Ovary (tissue), 9 donors: ENCODE data around the gene NDC80. TPM values are rescaled to one million over a fixed set of nuclear protein-coding genes. Genes with fewer than 3 reads are reported as not detected.
A peak's percentile ranks its signal among the peaks of the same experiment; 100 is the strongest.

Experiments used
- DNase-seq, 5 donors: peaks; one replicate each; pipeline ENCODE4 v3.0.0-alpha.2; 2019 to 2020
- H3K27ac ChIP-seq, 2 donors: fragments of 200-600 bp; one replicate each; pipeline versions ENCODE4 v1.5.1 to v1.8.0; 2019 to 2022
- H3K27me3 ChIP-seq: fragments of 200-600 bp; one replicate; pipeline ENCODE4 v1.8.0; 2022
- H3K36me3 ChIP-seq: fragments of 200-600 bp; sonication (generic); one replicate; pipeline ENCODE4 v1.5.1; 2019
- H3K4me1 ChIP-seq: one replicate; pipeline ENCODE4 v1.8.1; 2013; ENCODE audit warnings: mild to moderate bottlenecking, moderate library complexity; ENCODE audit not compliant: insufficient read depth
- H3K4me3 ChIP-seq: fragments of 200-600 bp; sonication (generic); one replicate; pipeline ENCODE4 v1.5.1; 2017
- H3K9me3 ChIP-seq, 2 donors: fragments of 200-600 bp in 1 of 2; sonication (generic) in 1 of 2; one replicate each; pipeline versions ENCODE4 v1.5.1 to v1.8.1; 2013 to 2019; ENCODE audit warnings: mild to moderate bottlenecking in 1 of 2, moderate library complexity in 1 of 2
- EP300 ChIP-seq: sonication (generic); formaldehyde crosslinking; IDR thresholded peaks from one replicate; pipeline ENCODE4 v1.6.1; 2017; ENCODE audit warnings: antibody characterized with exemption
- POLR2A ChIP-seq: fragments of 450-650 bp; IDR thresholded peaks from one replicate; pipeline ENCODE4 v1.6.1; 2017; ENCODE audit warnings: antibody characterized with exemption, mild to moderate bottlenecking, moderate library complexity
- WGBS, 3 donors: extraction: QIAGEN DNeasy Blood & Tissue Kit in 1 of 3; methylation state at CpG; one replicate each; pipeline versions ENCODE4 v1.1.5 to v1.1.7; 2013 to 2017; 5-methylcytosine and 5-hydroxymethylcytosine counted together
- intact Hi-C, 4 donors: fragments of 100-400 bp; cut with DNase I; formaldehyde crosslinking; loops; one replicate each; pipeline versions ENCODE4 v1.11.0 to v1.15.1; 2022 to 2023
- polyA plus RNA-seq, 2 donors: library from polyadenylated mRNA; stranded (reverse); fragments of 200-250 nt in 1 of 2; fragments of 350-450 nt in 1 of 2; fragmentation: Illumina TruSeq in 1 of 2; extraction: RNeasy Lipid Tissue Mini Kit (QIAGEN cat#74804) in 1 of 2; gene quantifications; one replicate each; pipeline ENCODE4 v1.2.3, GENCODE V29; 2013 to 2014
- total RNA-seq, 7 donors: library from RNA; depleted of rRNA in 2 of 7; stranded (reverse); fragments of >200 nt in 2 of 7; fragmentation: NEBNext Ultra II Directional in 3 of 7; extraction: Animal tissue kit (Norgen Biotek cat#: 25700) in 3 of 7; gene quantifications; one replicate each; pipeline versions ENCODE4 v1.1.0 to v1.2.4, GENCODE V29; 2016 to 2023
- TF ChIP-seq, protein P1 (sequence below), 3 donors: fragments of 450-650 bp in 2 of 3; fragments of 200-600 bp in 1 of 3; IDR thresholded peaks; one replicate each; pipeline versions ENCODE4 v1.5.1 to v1.8.0; 2016 to 2022; ENCODE audit warnings: antibody characterized with exemption in 3 of 3, mild to moderate bottlenecking in 1 of 3
- donor health status: DM: no; HTN: no; CAD: no; lungs with moderate emphysema.
- donor health status: DM: no; HTN: no; CAD: no.
- donor health status: Bipolar disorder and iron deficiency.
- donor health status: DM: yes; HTN: yes; CAD: no.
- donor health status: DM: no; HTN: no; CAD: no.
- donor health status: DM: yes; HTN: yes; CAD: no.

NDC80 gene
- total and polyA plus RNA-seq, 9 donors = 0.13 to 2.5 (median 0.36) TPM; not detected in 2

DNA sequence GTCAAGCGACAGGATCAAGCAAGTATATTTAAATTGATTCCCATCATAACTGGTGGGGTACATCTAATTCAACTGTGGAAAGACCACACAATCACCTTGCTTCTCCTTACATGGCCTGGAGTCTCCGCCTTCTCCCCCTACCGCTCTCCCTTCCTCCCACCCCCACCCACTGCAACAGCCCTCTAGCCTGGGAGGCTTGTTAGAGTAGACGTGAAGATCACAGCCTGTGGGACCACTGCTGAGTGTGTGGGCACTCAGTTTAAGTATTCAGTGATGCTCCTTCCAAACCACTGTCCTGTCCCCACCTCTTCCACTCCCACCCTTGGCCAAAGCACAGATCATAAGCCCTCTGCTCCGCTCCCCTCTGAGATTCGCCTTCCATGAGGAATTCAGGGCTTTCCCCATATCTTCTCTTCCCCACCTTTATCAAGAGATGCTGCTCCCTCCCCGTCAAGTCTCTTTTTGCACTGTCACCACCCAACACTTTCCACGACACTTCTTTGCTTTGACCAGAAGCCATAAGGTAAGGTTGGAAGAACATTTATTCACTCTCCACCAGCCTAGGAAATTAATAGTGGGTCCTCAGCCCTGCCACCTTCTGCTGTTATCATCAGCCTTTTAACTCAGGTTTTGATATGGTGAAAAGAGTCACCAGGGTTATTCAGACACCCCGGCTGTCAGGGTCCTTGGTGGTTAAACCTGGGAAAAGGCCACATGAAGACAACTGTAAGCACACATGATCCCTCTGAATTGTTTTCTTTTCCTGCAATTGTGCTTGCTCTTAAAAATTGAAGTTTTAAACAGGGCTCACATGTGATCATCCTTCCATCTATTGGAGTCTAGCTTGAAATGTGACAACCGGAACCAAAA lies 1.8 kb upstream of the NDC80 start:
- peak overlapping the region; percentile 75 for H3K4me3 ChIP-seq
- H3K27me3 ChIP-seq = no peaks in the 10 kb centered on the region
- intact Hi-C loops = loop anchor here in 1 of 4 donors (10.0 kb wide), 1 partner anchor 85 kb away; the partner anchor contains the start of gene SMCHD1
- H3K4me1 ChIP-seq = peaks cover 5% of the 10 kb centered on the region
- H3K27ac ChIP-seq = no peak overlapping the region
- H3K9me3 ChIP-seq = no peaks in the 10 kb centered on the region
- DNase-seq = no peak
- no peaks in the 10 kb centered on the region for H3K36me3 ChIP-seq
- TF ChIP-seq EP300 = no peak
- no peak for TF ChIP-seq POLR2A
- TF ChIP-seq, protein P1, sequence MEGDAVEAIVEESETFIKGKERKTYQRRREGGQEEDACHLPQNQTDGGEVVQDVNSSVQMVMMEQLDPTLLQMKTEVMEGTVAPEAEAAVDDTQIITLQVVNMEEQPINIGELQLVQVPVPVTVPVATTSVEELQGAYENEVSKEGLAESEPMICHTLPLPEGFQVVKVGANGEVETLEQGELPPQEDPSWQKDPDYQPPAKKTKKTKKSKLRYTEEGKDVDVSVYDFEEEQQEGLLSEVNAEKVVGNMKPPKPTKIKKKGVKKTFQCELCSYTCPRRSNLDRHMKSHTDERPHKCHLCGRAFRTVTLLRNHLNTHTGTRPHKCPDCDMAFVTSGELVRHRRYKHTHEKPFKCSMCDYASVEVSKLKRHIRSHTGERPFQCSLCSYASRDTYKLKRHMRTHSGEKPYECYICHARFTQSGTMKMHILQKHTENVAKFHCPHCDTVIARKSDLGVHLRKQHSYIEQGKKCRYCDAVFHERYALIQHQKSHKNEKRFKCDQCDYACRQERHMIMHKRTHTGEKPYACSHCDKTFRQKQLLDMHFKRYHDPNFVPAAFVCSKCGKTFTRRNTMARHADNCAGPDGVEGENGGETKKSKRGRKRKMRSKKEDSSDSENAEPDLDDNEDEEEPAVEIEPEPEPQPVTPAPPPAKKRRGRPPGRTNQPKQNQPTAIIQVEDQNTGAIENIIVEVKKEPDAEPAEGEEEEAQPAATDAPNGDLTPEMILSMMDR (IDR thresholded peaks at IDR 0.05) = no peak
- 83 to 86% (median 84%) methylated on average over 10 of the region's 10 CpGs for WGBS, 3 donors

DNA sequence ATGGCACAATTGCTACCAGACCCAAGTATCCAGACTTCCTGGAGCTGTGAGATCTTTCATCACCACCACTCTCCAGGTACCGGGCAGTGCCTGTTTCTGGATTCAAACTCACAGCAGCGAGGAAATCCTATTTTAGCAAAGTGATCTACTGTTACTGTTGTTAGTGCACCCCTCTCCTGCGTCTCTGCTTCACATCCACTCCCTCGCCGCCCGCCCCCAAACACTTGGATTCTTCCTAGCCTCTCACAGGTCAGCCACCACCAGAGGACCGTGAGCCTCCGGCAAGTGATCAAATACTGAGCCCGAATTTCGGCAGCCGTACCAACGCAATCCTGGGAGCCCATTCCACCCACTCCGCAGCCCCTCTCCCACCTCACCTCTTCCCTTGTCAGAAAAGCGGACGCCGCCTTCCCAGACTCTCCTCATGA lies 571 bp upstream of the NDC80 start:
- WGBS, 3 donors = 0% methylated on average over 16 of the region's 16 CpGs
- Histone ChIP-seq H3K4me3 (peak overlapping the region; percentile 75), H3K9me3 (no peaks in the 10 kb centered on the region), H3K36me3 (no peaks in the 10 kb centered on the region), H3K27me3 (no peaks in the 10 kb centered on the region), H3K4me1 (peaks cover 5% of the 10 kb centered on the region), H3K27ac (peak overlapping the region; percentile 82 to 95)
- intact Hi-C loops = loop anchor here in 1 of 4 donors (10.0 kb wide), 1 partner anchor 84 kb away; the partner anchor contains the start of gene SMCHD1
- TF ChIP-seq, protein P1 (IDR thresholded peaks at IDR 0.05) = no peak
- no peak for TF ChIP-seq POLR2A
- DNase-seq = peak; percentile 60 to 80 (median 71)

DNA sequence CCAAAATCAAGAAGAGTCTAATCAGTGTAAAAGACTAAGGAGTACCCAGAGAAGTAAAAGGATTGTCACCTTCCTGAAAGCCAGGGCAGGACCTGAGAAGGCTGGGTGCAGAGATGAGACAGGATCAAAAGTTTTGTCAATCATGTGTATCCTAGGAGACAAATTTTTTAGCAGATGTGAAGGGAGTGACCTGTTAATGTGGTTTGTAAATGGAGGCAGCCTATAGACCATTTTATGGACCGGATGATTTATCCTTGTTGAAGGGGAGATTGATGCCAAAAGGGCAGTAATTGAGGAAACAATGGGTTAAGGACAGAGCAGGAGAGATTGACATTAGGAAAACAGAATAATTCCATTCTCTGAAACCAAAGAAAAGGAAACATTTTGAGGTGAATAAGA lies 813 bp downstream of the NDC80 start:
- no peaks in the 10 kb centered on the region for H3K36me3 ChIP-seq
- DNase-seq = no peak
- peaks cover 5% of the 10 kb centered on the region for H3K4me1 ChIP-seq
- intact Hi-C loops = loop anchor here in 1 of 4 donors (10.0 kb wide), 1 partner anchor 83 kb away; the partner anchor contains the start of gene SMCHD1
- no peak for TF ChIP-seq POLR2A
- TF ChIP-seq, protein P1 (IDR thresholded peaks at IDR 0.05) = no peak
- no peak for TF ChIP-seq EP300
- H3K9me3 ChIP-seq = no peaks in the 10 kb centered on the region
- no peak overlapping the region for H3K4me3 ChIP-seq
- 0 to 5% (median 3%) methylated on average over 1 of the region's 1 CpG for WGBS, 3 donors
- H3K27me3 ChIP-seq = no peaks in the 10 kb centered on the region
- no peak overlapping the region for H3K27ac ChIP-seq

DNA sequence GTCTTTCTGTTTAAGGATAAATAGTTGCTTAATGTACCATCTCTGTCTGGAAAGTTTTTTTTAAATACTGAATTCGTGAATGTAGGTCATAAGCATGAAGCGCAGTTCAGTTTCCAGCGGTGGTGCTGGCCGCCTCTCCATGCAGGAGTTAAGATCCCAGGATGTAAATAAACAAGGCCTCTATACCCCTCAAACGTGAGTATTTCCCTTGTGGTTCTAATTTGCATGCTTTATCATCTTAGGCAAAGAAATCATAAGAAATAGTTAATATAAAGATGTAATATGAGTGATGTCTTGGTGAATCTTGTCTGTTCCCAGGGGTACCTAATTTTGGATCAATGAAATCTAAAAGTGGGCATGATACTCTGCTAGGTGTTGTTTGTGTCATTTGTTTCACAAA lies 1.5 kb downstream of the NDC80 start:
- 22 to 28% (median 27%) methylated on average over 5 of the region's 5 CpGs for WGBS, 3 donors
- H3K36me3 ChIP-seq = no peaks in the 10 kb centered on the region
- no peaks in the 10 kb centered on the region for H3K27me3 ChIP-seq
- no peak overlapping the region for H3K27ac ChIP-seq
- H3K9me3 ChIP-seq = no peaks in the 10 kb centered on the region
- no peak for DNase-seq
- no peak overlapping the region for H3K4me3 ChIP-seq
- H3K4me1 ChIP-seq = peaks cover 5% of the 10 kb centered on the region
- TF ChIP-seq, protein P1 (IDR thresholded peaks at IDR 0.05) = no peak
- TF ChIP-seq EP300 (no peak), POLR2A (no peak)
- intact Hi-C loops = loop anchor here in 1 of 4 donors (10.0 kb wide), 1 partner anchor 82 kb away; the partner anchor contains the start of gene SMCHD1
